Esophagus squamous epithelium (tissue), 4 donors: Measurements from ENCODE around the gene E4F1.

ENCODE experiments used
- POLR2A ChIP-seq, 4 donors: fragments of 450-650 bp; IDR thresholded peaks; one replicate each; pipeline ENCODE4 v1.6.1; 2017; ENCODE audit warnings: antibody characterized with exemption in 4 of 4, mild to moderate bottlenecking in 4 of 4, moderate library complexity in 3 of 4
- TF ChIP-seq, protein P1 (sequence below), 6 experiments: fragments of 450-650 bp in 4 of 6; fragments of 200-600 bp in 2 of 6; sonication (generic) in 2 of 6; IDR thresholded peaks; one replicate each; pipeline ENCODE4 v1.5.1; 2016 to 2019; ENCODE audit warnings: antibody characterized with exemption in 6 of 6, mild to moderate bottlenecking in 4 of 6, moderate library complexity in 4 of 6

DNA sequence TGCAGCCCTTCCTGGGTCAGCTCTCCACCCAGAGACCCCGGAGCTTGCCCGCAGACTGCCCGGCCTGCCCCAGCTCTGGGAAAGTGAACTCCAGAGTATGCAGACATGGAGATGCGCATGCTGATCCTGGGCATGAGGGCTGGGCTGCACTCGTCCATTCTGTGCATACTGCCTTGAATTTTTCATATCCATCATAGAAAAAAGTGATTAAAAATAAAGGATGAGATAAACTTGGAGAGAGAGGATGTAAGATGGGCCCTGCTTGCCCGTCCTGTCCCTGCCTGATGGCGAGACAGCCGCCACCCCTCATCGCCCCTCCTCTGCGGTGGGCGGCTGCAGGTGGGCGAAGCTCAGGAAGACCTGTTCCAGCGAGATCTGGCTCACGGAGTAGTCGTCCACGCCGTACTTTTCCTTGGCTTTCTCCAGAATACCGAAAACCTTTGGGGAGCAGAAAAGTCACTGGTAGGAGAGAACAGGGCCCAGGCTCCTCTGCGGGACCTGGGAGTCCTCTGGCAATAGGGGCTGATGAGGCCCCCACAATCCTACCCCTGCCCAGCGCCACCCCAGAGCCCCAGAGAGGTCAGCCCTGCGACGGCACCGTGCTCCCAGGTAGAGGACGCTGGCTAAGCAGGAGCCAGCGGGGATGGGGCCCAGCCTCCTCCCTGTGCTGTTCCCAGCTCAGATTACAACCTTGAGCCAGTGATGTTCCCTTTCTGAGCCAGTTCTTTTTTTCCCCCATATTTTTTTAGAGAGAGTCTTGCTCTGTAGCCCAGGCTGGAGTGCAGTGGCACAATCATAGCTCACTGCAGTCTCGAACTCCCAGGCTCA is 53.2 kb downstream of the E4F1 start:
- TF ChIP-seq POLR2A (IDR thresholded peaks at IDR 0.05), result no peak
- TF ChIP-seq, protein P1, sequence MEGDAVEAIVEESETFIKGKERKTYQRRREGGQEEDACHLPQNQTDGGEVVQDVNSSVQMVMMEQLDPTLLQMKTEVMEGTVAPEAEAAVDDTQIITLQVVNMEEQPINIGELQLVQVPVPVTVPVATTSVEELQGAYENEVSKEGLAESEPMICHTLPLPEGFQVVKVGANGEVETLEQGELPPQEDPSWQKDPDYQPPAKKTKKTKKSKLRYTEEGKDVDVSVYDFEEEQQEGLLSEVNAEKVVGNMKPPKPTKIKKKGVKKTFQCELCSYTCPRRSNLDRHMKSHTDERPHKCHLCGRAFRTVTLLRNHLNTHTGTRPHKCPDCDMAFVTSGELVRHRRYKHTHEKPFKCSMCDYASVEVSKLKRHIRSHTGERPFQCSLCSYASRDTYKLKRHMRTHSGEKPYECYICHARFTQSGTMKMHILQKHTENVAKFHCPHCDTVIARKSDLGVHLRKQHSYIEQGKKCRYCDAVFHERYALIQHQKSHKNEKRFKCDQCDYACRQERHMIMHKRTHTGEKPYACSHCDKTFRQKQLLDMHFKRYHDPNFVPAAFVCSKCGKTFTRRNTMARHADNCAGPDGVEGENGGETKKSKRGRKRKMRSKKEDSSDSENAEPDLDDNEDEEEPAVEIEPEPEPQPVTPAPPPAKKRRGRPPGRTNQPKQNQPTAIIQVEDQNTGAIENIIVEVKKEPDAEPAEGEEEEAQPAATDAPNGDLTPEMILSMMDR (IDR thresholded peaks at IDR 0.05), result no peak
